Fibroblast of skin of abdomen (primary cell): ENCODE measurements around the gene GOSR1.
"Not testable (repeated sequence)": the region's sequence is repeated elsewhere in the genome, so short reads cannot be mapped to it uniquely, and the experiment has no call there.

Source experiments
- DNase-seq: peaks from one replicate; pipeline ENCODE4 v3.0.0-alpha.2; 2013

The GOSR1 gene

DNA sequence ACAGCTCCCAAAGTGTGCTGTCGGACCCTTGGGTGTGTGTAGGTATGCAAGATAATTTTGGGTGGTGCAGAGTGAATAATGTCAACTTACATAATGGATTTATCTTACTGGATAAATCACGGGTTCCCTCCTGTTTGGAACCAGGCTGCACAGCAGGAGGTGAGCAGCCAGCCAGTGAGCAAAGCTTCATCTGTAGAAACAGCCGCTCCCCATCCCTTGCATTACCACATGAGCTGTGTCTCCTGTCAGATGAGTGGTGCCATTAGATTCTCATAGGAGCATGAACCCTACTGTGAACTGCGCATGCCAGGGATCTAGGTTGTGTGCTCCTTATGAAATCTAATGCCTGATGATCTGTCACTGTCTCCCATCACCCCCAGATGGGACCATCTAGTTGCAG, 72.0 kb downstream of the GOSR1 start:
- DNase-seq = not testable (repeated sequence)

- DNase-seq = no peak
Measured at GRCh38 chr17:30549864-30550511, 72.8 kb downstream of the GOSR1 start.

- DNase-seq = no peak
Measured at GRCh38 chr17:30550512-30551273, 73.5 kb downstream of the GOSR1 start.

DNA sequence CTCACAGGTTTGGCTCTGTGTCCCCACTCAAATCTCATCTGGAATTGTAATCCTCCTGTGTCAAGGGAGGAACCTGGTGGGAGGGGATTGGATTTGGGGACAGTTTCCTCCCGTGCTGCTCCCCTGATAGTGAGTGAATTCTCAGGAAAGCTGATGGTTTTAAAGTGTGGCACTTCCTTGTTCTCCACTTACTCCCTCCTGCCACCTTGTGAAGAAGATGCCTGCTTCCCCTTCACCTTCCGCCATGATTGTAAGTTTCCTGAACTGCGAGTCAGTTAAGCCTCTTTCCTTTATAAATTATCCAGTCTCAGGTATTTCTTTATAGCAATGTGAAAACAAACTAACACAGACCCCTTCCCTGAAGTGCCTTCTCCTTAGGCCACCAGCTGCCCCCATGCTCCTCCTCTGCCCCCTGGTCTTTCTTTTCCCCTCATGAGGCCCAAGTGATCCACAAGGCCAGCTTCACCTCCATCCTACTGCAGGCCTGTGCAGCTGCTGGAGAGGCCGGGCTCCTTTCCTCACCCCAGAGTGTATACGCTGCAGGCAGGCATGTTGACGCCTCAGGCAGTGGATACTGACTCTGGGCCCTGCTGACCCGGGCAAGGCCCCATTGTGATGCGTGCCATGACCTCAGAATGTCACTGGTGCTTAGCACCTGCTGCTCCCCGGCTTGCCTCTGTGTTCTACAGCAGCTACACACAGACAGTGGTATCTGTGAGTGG, 74.2 kb downstream of the GOSR1 start:
- DNase-seq = not testable (repeated sequence)

DNA sequence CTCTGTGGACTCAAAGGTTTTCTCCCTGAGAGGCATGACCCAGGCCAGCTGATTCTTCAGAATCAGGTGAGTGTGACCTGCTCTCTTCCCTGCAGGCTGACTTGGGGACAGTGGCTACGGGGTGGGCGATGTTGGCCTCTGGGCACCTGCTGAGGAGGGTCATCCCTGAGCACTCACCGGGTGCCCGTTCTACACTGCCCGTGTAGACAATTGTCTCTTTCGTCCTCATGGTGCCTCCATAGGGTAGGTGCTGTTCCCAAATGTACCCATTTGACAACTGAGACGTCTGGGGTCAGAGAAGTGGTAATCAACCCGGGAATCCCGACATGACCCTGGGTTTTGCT, 74.8 kb downstream of the GOSR1 start:
- DNase-seq = no peak

DNA sequence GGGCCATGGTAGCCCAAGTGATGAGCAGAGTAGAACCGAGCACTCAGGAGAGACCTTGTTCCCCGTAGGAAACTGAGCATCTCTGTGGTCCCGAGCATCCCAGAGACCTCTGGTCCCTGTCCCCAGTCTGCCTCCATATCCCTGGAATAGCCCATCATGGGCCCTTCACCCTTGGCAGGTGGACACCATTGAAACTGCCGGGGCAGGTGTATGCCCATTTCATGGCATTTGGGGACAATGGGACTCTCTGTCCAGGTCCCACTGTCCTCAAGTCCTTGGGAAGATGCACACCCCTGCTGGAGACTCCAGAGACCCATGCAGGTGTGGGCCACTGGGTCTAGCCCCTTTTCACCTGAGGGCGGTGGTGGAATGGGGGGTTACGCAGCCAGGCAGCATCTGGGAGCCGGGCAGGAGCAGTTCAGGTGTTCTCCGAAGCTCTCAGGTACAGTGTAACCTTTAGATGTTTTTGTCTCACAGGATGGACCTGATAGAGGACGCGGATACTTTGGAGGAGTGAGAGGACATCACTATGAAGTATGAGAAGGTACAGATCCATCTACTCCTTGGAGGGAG, 75.9 kb downstream of the GOSR1 start:
- no peak for DNase-seq

DNA sequence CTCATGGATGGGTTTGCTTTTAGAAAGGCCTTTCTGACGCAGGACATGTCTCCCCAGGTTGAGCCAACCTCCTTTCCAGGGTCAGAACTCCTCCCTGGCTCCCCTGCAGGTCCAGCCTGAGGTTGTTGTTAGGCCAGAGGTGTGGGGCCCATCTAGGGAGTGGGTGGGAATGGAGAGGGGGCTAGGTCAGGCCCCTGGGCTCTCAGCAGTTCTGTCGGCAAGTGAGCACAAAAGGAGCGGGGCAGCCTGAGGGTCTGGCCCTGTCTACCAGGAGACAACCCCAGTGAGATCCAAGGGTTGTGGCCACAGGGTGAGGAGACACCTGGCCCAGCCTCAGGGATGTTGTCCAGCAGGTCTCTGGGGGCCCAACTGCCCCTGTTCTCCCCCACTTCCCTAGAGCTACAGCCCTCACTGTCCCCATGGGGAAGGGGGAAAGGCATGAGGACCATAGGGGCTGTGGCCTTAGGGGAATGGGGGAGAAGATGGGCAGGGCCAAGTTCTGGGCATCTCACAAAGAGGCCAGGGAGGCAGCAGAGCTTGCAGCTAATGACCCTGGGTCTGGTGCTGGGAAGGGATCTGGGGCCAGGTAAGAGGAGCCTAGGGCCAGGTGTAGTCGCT, 76.7 kb downstream of the GOSR1 start:
- not testable (repeated sequence) for DNase-seq

GRCh38 chr17:30554839-30555751, 77.9 kb downstream of the GOSR1 start:
- DNase-seq = peak; percentile 31

GRCh38 chr17:30555942-30556341, 78.7 kb downstream of the GOSR1 start:
- DNase-seq = no peak

DNA sequence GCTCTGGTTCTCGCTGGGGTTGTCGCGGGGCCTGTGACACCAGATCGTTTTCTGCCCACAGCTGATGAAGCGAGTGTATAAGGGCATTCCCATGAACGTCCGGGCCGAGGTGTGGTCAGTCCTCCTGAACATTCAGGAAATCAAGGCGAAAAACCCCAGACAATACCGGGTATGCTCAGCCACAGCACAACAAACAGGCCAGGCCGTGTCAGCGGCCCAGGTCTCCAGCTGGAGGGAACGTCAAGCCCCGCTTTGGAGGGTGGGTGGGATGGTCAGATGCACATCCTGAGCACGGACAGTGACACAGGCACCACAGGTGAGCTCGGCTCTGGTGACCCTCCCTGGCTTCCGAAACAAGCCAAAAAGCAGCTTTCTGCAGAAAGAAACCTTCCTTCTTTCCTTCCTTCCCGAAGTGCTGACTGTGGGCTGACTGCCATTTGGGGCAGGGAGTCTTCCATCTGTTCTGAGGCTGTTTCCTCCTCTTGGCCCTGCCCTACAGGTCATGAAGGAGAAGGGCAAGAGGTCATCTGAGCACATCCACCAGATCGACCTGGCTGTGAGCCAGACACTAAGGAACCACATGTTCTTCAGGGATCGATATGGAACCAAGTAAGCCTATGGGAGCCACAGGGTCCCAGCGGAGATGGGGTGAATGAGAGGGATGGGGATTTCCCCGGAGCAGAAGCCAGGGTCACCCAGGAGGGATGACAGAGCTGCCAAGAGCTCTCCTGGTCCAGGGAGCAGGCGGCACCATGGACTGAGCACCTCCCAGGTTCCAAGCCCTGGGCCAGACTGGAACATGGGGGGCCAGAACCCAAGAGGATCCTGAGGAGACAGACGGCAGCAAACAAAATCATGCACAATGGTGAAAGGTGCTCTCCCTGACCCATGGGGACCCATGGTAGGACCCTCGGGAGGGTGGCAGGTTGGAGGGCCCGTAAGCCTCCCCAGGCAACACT, 79.4 kb downstream of the GOSR1 start:
- DNase-seq = no peak

DNA sequence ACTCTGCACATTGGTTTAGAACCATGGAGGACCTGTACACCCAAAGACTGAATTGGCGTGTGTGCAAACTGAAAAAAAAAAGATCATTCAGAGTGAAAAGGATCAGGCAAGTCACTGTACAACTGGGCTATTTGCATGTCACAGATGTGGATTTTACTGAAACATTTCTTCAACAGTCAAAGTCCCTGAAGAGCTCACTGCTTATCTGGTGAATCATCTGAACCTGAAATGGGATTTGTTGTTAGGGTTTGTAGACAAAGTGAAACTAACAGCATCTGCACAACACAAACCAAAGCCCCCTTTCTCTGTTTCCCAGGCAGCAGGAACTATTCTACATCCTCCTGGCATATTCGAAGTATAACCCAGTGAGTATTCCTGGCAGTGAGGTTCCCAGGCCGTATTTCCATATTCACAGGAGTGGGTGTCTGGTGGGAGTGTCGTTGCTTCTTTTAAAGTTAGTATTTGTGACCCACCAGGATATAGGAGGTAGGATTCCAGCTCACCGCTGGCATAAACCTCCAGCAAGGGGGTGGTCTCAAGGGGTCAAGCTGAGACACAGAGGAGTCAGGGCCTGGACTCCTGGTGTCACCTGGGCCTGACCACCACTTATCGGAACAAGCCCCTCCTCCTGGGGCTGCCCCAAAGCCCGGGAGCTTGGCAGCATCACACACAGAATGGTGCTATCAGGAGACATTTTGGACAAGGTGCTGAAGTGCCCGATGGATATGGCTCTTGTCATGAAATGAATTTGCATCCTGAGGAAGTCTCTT, 80.9 kb downstream of the GOSR1 start:
- DNase-seq = no peak

DNA sequence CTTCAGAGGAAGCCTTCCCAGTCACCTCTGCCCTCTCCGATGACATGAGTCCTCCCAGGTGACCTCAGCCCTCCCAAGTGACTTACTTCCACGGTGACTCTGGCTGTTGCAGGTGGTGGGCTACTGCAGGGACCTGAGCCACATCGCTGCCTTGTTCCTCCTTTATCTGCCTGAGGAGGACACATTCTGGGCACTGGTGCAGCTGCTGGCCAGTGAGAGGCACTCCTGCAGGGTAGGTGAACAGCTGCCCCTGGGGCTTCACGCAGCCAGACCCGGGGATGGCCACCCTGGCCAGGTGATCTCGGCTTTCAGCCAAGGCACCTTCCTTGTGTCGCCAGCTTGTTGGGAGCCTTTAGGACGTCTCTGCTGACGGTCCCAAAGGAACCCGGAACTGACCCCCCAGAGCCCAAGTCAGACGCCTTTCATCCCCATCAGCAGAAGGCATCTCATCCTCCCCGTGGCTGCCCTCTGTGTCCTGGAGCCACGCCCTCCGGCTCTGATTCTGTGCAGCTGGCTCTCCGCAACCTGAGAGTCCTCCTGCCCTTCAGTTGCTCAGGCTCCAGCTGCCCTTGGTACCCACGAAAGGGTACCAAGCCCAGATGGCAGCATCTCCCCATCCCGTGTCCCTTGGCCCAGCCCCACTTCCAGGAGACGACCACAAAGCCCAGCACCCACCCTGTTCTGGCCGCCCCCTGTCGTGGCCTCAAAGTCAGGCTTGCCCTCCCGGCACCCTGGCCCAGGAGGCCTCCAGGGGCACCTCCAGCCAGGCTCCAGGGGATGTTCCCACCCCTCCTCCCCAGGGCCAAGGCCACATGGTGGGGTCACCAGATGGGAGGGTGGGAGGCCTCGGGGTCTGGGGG, 81.7 kb downstream of the GOSR1 start:
- DNase-seq = no peak

DNA sequence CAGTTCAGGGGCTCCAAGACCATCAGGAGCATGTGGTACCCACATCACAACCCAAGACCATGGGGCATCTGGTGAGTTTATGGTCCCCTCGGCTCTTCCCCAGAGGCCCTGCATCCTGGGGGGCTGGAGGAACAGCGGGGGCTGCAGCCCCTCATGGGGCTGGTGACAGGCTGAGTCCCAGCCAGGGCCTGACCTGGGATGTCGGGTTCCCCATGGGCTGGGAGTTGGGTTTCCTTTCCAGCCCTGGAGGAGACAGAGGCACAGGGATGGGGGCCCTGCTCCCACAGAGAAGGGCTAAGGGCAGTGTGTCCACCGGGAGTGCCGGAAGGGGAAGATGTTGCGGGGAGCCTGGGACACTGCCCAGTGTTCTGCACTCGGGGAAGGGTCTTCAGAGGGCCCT, 82.4 kb downstream of the GOSR1 start:
- DNase-seq = no peak

- DNase-seq = not testable (repeated sequence)
Measured at GRCh38 chr17:30560117-30561026, 83.2 kb downstream of the GOSR1 start.

DNA sequence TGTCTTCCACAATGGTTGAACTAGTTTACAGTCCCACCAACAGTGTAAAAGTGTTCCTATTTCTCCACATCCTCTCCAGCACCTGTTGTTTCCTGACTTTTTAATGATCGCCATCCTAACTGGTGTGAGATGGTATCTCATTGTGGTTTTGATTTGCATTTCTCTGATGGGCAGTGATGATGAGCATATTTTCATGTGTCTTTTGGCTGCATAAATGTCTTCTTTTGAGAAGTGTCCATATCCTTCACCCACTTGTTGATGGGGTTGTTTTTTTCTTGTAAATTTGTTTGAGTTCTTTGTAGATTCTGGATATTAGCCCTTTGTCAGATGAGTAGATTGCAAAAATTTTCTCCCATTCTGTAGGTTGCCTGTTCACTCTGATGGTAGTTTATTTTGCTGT, 84.6 kb downstream of the GOSR1 start:
- not testable (repeated sequence) for DNase-seq

- DNase-seq = not testable (repeated sequence)
Measured at GRCh38 chr17:30563131-30563904, 86.1 kb downstream of the GOSR1 start.

DNA sequence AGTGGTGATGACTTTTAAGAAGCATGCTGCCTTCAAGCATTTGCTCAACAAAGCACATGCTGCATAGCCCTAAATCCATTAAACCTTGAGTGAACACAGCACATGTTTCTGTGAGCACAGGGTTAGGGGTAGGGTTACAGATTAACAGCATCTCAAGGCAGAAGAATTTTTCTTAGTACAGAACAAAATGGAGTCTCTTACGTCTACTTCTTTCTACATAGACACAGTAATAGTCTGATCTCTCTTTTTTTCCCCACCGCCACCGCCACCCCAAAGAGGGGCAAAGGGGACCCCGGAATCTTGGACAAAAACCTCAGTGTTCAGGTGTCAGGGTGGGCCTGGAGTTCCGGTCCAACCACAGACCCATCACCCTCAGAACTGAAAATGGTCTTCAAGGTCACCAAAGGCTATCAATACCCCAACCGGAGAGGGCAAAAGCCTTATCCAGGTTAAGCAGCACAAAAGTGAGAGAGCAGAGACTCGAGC, 86.7 kb downstream of the GOSR1 start:
- DNase-seq = not testable (repeated sequence)
